ENCODE data around the gene ALK. TPM values are rescaled to one million over a fixed set of nuclear protein-coding genes. Genes with fewer than 3 reads are reported as not detected.

Gene ALK
- total RNA-seq, 2 donors from 2014 or later, result 0.05 TPM; not detected in 1

GRCh38 chr2:29524652-29525051 lies 396.7 kb downstream of the ALK start:
- DNase-seq (ENCODE audit: low spot score in 2 of 2) (no peak), ATAC-seq (no peak)
- no peaks in the 10 kb centered on the region for H3K36me3 Mint-ChIP-seq
- peaks cover 0 to 4% of the 10 kb centered on the region in 2 donors for H3K9me3 Mint-ChIP-seq
- no peak overlapping the region for H3K27ac Mint-ChIP-seq

GRCh38 chr2:29522951-29523669 lies 398.3 kb downstream of the ALK start:
- DNase-seq (ENCODE audit: low spot score in 2 of 2) (no peak), ATAC-seq (no peak)
- Mint-ChIP-seq H3K36me3 (no peaks in the 10 kb centered on the region), H3K27ac (no peak overlapping the region), H3K9me3 (peaks cover 0 to 4% of the 10 kb centered on the region in 2 donors)

- ATAC-seq (no peak), DNase-seq (ENCODE audit: low spot score in 2 of 2) (no peak)
- Mint-ChIP-seq H3K9me3 (peaks cover 1 to 4% of the 10 kb centered on the region in 2 donors), H3K27ac (no peak overlapping the region), H3K36me3 (no peaks in the 10 kb centered on the region)
Observed at GRCh38 chr2:29520001-29520400, 401.4 kb downstream of the ALK start.

- Mint-ChIP-seq H3K36me3 (no peaks in the 10 kb centered on the region), H3K27ac (no peak overlapping the region), H3K9me3 (peaks cover under 1 to 7% of the 10 kb centered on the region in 2 donors)
- ATAC-seq (no peak), DNase-seq (ENCODE audit: low spot score in 2 of 2) (no peak)
Observed at GRCh38 chr2:29519338-29519925, 402.0 kb downstream of the ALK start.

GRCh38 chr2:29518646-29519337 lies 402.6 kb downstream of the ALK start:
- Mint-ChIP-seq H3K9me3 (peaks cover 0 to 8% of the 10 kb centered on the region in 2 donors), H3K27ac (no peak overlapping the region), H3K36me3 (no peaks in the 10 kb centered on the region)
- ATAC-seq (no peak), DNase-seq (ENCODE audit: low spot score in 2 of 2) (no peak)

GRCh38 chr2:29518010-29518409 lies 403.4 kb downstream of the ALK start:
- H3K36me3 Mint-ChIP-seq, result no peaks in the 10 kb centered on the region
- ATAC-seq (no peak), DNase-seq (ENCODE audit: low spot score in 2 of 2) (no peak)
- H3K9me3 Mint-ChIP-seq, result peaks cover 0 to 8% of the 10 kb centered on the region in 2 donors
- H3K27ac Mint-ChIP-seq, result no peak overlapping the region

- DNase-seq (ENCODE audit: low spot score in 2 of 2) (no peak), ATAC-seq (no peak)
- Mint-ChIP-seq H3K36me3 (no peaks in the 10 kb centered on the region), H3K9me3 (peaks cover 0 to 8% of the 10 kb centered on the region in 2 donors), H3K27ac (no peak overlapping the region)
Observed at GRCh38 chr2:29517413-29517812, 404.0 kb downstream of the ALK start.

GRCh38 chr2:29516767-29517166 lies 404.6 kb downstream of the ALK start:
- Mint-ChIP-seq H3K36me3 (no peaks in the 10 kb centered on the region), H3K9me3 (peaks cover 0 to 8% of the 10 kb centered on the region in 2 donors), H3K27ac (no peak overlapping the region)
- no peak for ATAC-seq
- DNase-seq (ENCODE audit: low spot score in 2 of 2), result no peak

GRCh38 chr2:29509878-29510277 lies 411.5 kb downstream of the ALK start:
- DNase-seq (ENCODE audit: low spot score in 2 of 2) (no peak), ATAC-seq (no peak)
- Mint-ChIP-seq H3K36me3 (peaks cover 0 to 4% of the 10 kb centered on the region in 2 donors), H3K9me3 (peaks cover 6 to 11% of the 10 kb centered on the region in 2 donors), H3K27ac (no peak overlapping the region)

GRCh38 chr2:29509397-29509796 lies 412.0 kb downstream of the ALK start:
- Mint-ChIP-seq H3K36me3 (peaks cover 0 to 4% of the 10 kb centered on the region in 2 donors), H3K27ac (no peak overlapping the region), H3K9me3 (peaks cover under 1 to 16% of the 10 kb centered on the region in 2 donors)
- ATAC-seq (no peak), DNase-seq (ENCODE audit: low spot score in 2 of 2) (no peak)

GRCh38 chr2:29504746-29505145 lies 416.6 kb downstream of the ALK start:
- Mint-ChIP-seq H3K36me3 (peaks cover 0 to 4% of the 10 kb centered on the region in 2 donors), H3K27ac (no peak overlapping the region), H3K9me3 (peaks cover 0 to 9% of the 10 kb centered on the region in 2 donors)
- DNase-seq (ENCODE audit: low spot score in 2 of 2), result no peak
- no peak for ATAC-seq

GRCh38 chr2:29502460-29502911 lies 418.9 kb downstream of the ALK start:
- Mint-ChIP-seq H3K36me3 (peaks cover 0 to 4% of the 10 kb centered on the region in 2 donors), H3K9me3 (peaks cover 1 to 9% of the 10 kb centered on the region in 2 donors), H3K27ac (no peak overlapping the region)
- no peak for DNase-seq (ENCODE audit: low spot score in 2 of 2)
- ATAC-seq, result no peak

- H3K9me3 Mint-ChIP-seq, result peaks cover 0 to 4% of the 10 kb centered on the region in 2 donors
- ATAC-seq (no peak), DNase-seq (ENCODE audit: low spot score in 2 of 2) (no peak)
- H3K36me3 Mint-ChIP-seq, result no peaks in the 10 kb centered on the region
- H3K27ac Mint-ChIP-seq, result no peak overlapping the region
Observed at GRCh38 chr2:29497375-29497774, 424.0 kb downstream of the ALK start.

GRCh38 chr2:29496198-29496597 lies 425.2 kb downstream of the ALK start:
- no peak for DNase-seq (ENCODE audit: low spot score in 2 of 2)
- no peaks in the 10 kb centered on the region for H3K36me3 Mint-ChIP-seq
- ATAC-seq, result no peak
- H3K27ac Mint-ChIP-seq, result no peak overlapping the region
- peaks cover 0 to 4% of the 10 kb centered on the region in 2 donors for H3K9me3 Mint-ChIP-seq

- H3K27ac Mint-ChIP-seq, result no peak overlapping the region
- peaks cover 0 to 4% of the 10 kb centered on the region in 2 donors for H3K9me3 Mint-ChIP-seq
- no peaks in the 10 kb centered on the region for H3K36me3 Mint-ChIP-seq
- ATAC-seq (peak in 1 of 2 donors; percentile 43), DNase-seq (ENCODE audit: low spot score in 2 of 2) (no peak)
Observed at GRCh38 chr2:29495536-29496060, 425.8 kb downstream of the ALK start.

GRCh38 chr2:29495068-29495467 lies 426.3 kb downstream of the ALK start:
- Mint-ChIP-seq H3K9me3 (peaks cover 0 to 4% of the 10 kb centered on the region in 2 donors), H3K27ac (no peak overlapping the region)
- no peak for ATAC-seq

GRCh38 chr2:29492701-29493100 lies 428.7 kb downstream of the ALK start:
- Mint-ChIP-seq H3K27ac (no peak overlapping the region), H3K9me3 (peaks cover 0 to 4% of the 10 kb centered on the region in 2 donors), H3K36me3 (no peaks in the 10 kb centered on the region)
- DNase-seq (ENCODE audit: low spot score in 2 of 2) (no peak), ATAC-seq (no peak)

More at GRCh38 chr2:29495068-29495467, 426.3 kb downstream of the ALK start:
- H3K36me3 Mint-ChIP-seq, result no peaks in the 10 kb centered on the region
- DNase-seq (ENCODE audit: low spot score in 2 of 2), result no peak
